RCC 7860 (cell line): ENCODE data around the gene C4BPA.

Experiments used
- DNase-seq: peaks from one replicate; pipeline ENCODE4 v3.0.0-alpha.2; 2015; ENCODE audit warnings: low spot score
- FAIRE-seq: peaks from 2 replicates; lab custom pipeline; 2012; peaks lifted over from hg19 to GRCh38; lab: Jason Lieb, UNC

Gene C4BPA

DNA sequence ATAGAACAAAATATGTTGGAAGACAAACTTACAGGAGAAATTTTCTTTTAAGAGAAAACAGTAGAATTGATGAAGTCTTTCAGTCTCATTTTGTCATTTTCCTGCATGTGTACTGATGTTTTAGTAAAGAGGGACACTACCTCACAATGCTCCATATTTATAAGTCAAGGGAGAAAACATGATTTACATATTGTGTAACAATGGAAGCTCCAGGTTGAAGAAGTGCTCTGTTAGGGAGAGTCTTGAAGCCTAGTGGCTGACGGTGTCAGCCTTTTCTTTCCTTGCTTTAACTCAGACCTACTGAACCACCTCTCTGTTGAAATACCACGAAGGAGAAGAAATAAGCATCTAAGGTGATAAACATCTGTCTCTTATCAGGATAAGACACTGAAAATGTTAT is 75.0 kb downstream of the C4BPA start:
- DNase-seq: no peak
- FAIRE-seq: no peak

DNA sequence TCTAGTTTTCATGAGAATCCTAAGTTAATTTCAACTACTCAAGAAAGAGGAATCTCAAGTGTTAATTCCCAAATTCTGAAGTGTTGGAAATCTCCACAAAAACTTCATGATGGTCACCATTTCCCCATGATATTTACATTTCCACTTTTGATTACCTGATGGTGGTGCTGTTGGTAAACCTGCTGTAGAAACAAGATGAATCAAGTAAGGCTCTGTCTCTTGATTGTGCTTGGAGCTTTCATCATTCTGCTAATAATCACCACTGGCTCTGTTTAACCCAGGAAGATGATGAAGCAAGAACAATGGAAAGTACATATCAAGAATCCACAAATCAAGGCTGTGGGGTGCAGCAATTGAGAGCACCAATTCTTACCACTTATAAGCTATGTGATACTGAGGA is 77.8 kb downstream of the C4BPA start:
- FAIRE-seq (no peak), DNase-seq (no peak)

DNA sequence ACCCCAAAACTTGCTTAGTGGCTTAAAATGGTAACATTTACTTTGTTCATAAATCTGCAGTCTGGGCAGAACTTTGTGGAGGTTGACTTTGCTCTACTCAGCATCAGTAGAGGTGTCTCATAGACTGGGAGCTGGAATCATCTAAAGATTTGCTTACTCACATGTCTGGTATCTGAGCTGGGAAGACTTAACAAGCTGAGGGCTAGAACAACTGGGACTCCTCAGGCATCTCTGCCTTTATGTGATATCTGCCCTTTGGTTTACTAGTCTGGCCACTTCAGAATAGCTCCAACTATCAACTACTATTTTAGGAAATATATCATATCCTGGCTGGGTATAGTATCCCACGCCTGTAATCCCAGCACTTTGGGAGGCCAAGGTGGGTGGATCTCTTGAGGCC is 82.5 kb downstream of the C4BPA start:
- no peak for DNase-seq
- FAIRE-seq: no peak

DNA sequence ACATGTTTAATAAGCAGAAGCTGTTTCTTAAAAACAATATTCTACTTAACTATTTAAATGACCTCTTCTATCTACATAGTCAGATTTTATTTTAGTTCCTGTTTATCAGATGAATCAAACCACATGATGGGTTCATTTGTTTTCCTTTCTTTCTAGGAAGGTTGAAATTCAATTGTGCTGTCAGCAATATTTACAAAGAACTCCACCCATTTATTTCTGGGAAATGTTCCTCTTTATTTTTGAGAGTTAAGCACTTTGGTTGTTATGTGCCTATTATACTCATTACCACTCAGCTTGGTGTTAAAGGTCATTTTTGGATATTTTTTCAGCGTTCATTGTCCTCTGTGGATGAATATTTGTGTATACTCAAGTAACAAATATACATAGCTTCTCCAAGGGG is 84.9 kb downstream of the C4BPA start:
- DNase-seq (no peak), FAIRE-seq (no peak)

DNA sequence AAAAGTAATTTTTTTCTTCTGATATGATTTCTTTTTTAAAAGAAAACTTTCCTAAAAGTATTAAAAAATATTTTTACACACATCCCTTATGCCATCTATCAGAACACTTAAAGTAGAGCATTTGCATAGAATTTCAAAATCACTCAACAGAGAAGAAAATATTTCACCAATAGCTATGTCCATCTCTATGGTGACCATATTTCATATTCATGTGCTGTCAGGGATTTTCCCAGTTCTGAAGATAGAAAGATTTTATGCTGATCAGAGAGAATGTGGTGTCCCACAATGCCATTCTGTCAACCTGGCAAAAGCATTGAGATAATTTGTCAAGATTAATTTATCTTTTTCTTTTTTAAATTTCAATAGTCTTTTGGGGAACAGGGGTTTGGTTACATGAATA is 87.0 kb downstream of the C4BPA start:
- FAIRE-seq (no peak), DNase-seq (no peak)

DNA sequence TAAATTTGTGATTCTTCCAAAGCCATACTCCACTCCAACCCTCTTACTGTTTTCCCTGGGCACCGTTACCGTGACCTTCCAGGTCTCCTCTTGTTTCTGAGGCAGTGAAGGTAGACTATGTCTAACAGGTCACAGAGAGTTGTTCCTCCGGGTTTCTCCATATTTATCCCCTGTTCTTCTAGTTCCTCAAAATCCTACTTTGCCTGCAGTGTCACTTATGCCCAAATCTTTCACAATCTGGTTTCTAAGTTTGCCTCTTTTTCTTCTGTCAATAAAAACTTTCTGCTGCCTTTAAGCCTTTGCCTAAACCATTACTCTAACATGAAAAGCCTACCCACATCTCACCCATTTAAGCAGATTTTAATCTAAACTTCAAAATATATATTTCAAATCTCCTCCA is 87.7 kb downstream of the C4BPA start:
- DNase-seq (no peak), FAIRE-seq (no peak)

DNA sequence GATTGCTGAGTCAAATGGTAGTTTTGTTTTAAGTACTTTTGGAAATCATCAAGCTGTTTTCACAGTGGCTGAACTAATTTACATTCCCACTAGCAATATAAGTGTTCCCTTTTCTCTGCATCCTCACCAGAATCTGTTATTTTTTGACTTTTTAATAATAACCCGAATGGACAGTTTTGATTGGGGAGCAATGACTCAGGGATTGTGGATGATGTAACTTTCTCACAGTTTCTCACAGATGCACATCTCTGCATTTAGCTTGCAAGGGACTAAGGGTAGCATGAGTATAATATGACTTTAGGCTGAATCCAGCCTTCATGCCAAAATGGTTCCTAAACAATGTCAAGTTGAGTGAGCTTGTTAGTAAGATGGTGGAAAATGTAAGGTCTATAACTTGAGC is 90.2 kb downstream of the C4BPA start:
- FAIRE-seq (no peak), DNase-seq (no peak)
